Adrenal gland (tissue), 5 donors: Measurements from ENCODE around the gene EFNA4.

Experiments used
- CTCF ChIP-seq, 6 experiments: fragments of 450-650 bp in 4 of 6; fragments of 200-600 bp in 2 of 6; sonication (generic) in 1 of 6; IDR thresholded peaks; 1 replicate in 5 of 6; 2 replicates in 1 of 6; pipeline versions ENCODE4 v1.5.1 to v1.8.0; 2016 to 2021; ENCODE audit warnings: antibody characterized with exemption in 6 of 6, mild to moderate bottlenecking in 2 of 6, moderate library complexity in 1 of 6
- POLR2A ChIP-seq, 2 donors: fragments of 450-650 bp; IDR thresholded peaks; one replicate each; pipeline ENCODE4 v1.6.1; 2017; ENCODE audit warnings: antibody characterized with exemption in 2 of 2, mild to moderate bottlenecking in 2 of 2, moderate library complexity in 1 of 2
- donor health status: DM: no; HTN: no; CAD: no.

GRCh38 chr1:155077346-155077745 is 13.8 kb downstream of the EFNA4 start:
- TF ChIP-seq CTCF (IDR thresholded peaks at IDR 0.05) (no peak), POLR2A (IDR thresholded peaks at IDR 0.05) (no peak)
